ENCODE data around the gene RFC5. TPM values are rescaled to one million over a fixed set of nuclear protein-coding genes. Genes with fewer than 3 reads are reported as not detected.

RFC5 gene
- total and polyA plus RNA-seq, 9 donors = 10.5 to 17.8 (median 13.1) TPM

GRCh38 chr12:118029166-118029565, 12.7 kb downstream of the RFC5 start:
- no peaks in the 10 kb centered on the region for H3K9me3 ChIP-seq (replicated peaks; ENCODE audit: control insufficient read depth, low read depth, low read length)
- H3K4me3 ChIP-seq (ENCODE audit: low read length) = no peak overlapping the region
- WGBS (ENCODE audit: insufficient coverage) = 100% methylated on average over 3 of the region's 5 CpGs
- DNase-seq = no peak
- no peaks in the 10 kb centered on the region for H3K4me1 ChIP-seq (ENCODE audit: control insufficient read depth, insufficient read depth, low read length)
- no peak overlapping the region for H3K27ac ChIP-seq (ENCODE audit: low read length)
- H3K36me3 ChIP-seq (ENCODE audit: control insufficient read depth, insufficient read depth, low read length) = peaks cover 63% of the 10 kb centered on the region
- H3K27me3 ChIP-seq (ENCODE audit: control insufficient read depth, insufficient read depth, low read length) = no peaks in the 10 kb centered on the region

DNA sequence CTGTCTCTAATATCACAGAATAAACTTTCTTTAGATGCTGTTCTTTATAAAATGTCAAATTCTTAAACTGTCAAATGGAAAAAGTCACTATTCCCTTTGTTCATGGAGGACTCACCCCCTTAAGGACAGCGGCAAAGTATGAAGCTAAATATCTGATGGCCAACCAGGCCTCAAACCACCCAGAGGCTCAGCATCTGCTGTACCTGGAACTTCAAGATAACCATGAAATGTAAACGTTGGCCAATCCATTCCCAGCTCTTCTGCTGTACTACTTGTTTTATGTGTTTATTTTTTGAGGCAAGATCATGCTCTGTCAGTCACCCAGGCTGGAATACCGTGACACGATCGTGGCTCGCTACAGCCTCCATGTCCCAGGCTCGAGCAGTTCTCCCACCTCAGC, 15.7 kb downstream of the RFC5 start:
- WGBS (ENCODE audit: insufficient coverage) = 97% methylated on average over 6 of the region's 7 CpGs
- DNase-seq = no peak
- Histone ChIP-seq H3K4me3 (ENCODE audit: low read length) (no peak overlapping the region), H3K27me3 (ENCODE audit: control insufficient read depth, insufficient read depth, low read length) (no peaks in the 10 kb centered on the region), H3K4me1 (ENCODE audit: control insufficient read depth, insufficient read depth, low read length) (no peaks in the 10 kb centered on the region), H3K36me3 (ENCODE audit: control insufficient read depth, insufficient read depth, low read length) (peaks cover 64% of the 10 kb centered on the region), H3K27ac (ENCODE audit: low read length) (no peak overlapping the region), H3K9me3 (replicated peaks; ENCODE audit: control insufficient read depth, low read depth, low read length) (no peaks in the 10 kb centered on the region)

GRCh38 chr12:118033323-118033722, 16.8 kb downstream of the RFC5 start:
- no peaks in the 10 kb centered on the region for H3K4me1 ChIP-seq (ENCODE audit: control insufficient read depth, insufficient read depth, low read length)
- WGBS (ENCODE audit: insufficient coverage) = 100% methylated on average over 1 of the region's 5 CpGs
- H3K9me3 ChIP-seq (replicated peaks; ENCODE audit: control insufficient read depth, low read depth, low read length) = no peaks in the 10 kb centered on the region
- no peak overlapping the region for H3K27ac ChIP-seq (ENCODE audit: low read length)
- H3K4me3 ChIP-seq (ENCODE audit: low read length) = no peak overlapping the region
- H3K27me3 ChIP-seq (ENCODE audit: control insufficient read depth, insufficient read depth, low read length) = no peaks in the 10 kb centered on the region
- DNase-seq = no peak
- peaks cover 71% of the 10 kb centered on the region for H3K36me3 ChIP-seq (ENCODE audit: control insufficient read depth, insufficient read depth, low read length)

GRCh38 chr12:118033902-118034301, 17.4 kb downstream of the RFC5 start:
- peaks cover 71% of the 10 kb centered on the region for H3K36me3 ChIP-seq (ENCODE audit: control insufficient read depth, insufficient read depth, low read length)
- 94% methylated on average over 4 of the region's 5 CpGs for WGBS (ENCODE audit: insufficient coverage)
- no peaks in the 10 kb centered on the region for H3K27me3 ChIP-seq (ENCODE audit: control insufficient read depth, insufficient read depth, low read length)
- H3K27ac ChIP-seq (ENCODE audit: low read length) = no peak overlapping the region
- H3K4me1 ChIP-seq (ENCODE audit: control insufficient read depth, insufficient read depth, low read length) = no peaks in the 10 kb centered on the region
- no peak for DNase-seq
- H3K4me3 ChIP-seq (ENCODE audit: low read length) = no peak overlapping the region
- H3K9me3 ChIP-seq (replicated peaks; ENCODE audit: control insufficient read depth, low read depth, low read length) = no peaks in the 10 kb centered on the region

GRCh38 chr12:118034429-118035189, 18.1 kb downstream of the RFC5 start:
- peaks cover 75% of the 10 kb centered on the region for H3K36me3 ChIP-seq (ENCODE audit: control insufficient read depth, insufficient read depth, low read length)
- no peaks in the 10 kb centered on the region for H3K4me1 ChIP-seq (ENCODE audit: control insufficient read depth, insufficient read depth, low read length)
- no peak overlapping the region for H3K27ac ChIP-seq (ENCODE audit: low read length)
- H3K9me3 ChIP-seq (replicated peaks; ENCODE audit: control insufficient read depth, low read depth, low read length) = no peaks in the 10 kb centered on the region
- peak; percentile 53 for DNase-seq
- H3K27me3 ChIP-seq (ENCODE audit: control insufficient read depth, insufficient read depth, low read length) = no peaks in the 10 kb centered on the region
- WGBS (ENCODE audit: insufficient coverage) = 100% methylated on average over 1 of the region's 5 CpGs
- no peak overlapping the region for H3K4me3 ChIP-seq (ENCODE audit: low read length)

DNA sequence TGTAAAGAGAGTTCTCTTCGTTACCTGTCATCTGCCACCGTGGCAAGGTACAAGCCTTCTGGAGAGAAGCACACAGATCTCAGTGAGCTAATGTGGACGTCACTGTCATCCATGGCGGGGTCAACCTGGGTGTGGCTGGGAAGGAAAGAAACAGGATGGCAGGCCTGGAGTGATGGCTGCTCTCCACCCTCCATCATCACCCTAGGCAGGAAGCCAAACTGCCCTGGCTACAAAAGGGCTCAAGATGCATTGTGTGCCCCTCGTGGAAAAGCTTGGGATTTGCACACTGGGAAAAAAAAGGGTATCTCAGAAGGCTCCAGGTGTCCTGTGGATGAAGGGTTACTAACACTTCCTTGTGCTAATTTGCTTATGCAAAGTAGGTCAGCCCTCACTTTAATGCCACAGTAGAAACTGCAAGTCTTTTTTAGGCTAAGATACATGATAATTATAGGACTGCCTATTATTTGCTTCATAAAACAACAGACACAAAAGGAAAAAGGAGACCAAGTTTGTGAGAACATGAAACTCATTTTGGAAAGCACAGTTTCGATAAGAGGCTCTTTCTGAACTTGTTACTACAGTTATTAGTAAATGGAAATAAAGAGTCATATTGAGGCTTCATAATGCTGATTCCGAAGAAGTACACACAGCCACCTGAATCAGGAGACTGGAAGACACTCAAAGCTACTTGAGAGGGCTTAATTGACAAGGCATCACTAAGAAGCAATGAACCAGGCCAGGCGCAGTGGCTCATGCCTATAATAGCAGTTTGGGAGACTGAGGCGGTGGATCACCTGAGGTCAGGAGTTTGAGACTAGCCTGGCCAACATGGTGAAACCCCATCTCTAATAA, 18.9 kb downstream of the RFC5 start:
- Histone ChIP-seq H3K4me3 (ENCODE audit: low read length) (no peak overlapping the region), H3K36me3 (ENCODE audit: control insufficient read depth, insufficient read depth, low read length) (peaks cover 75% of the 10 kb centered on the region), H3K4me1 (ENCODE audit: control insufficient read depth, insufficient read depth, low read length) (no peaks in the 10 kb centered on the region), H3K27me3 (ENCODE audit: control insufficient read depth, insufficient read depth, low read length) (no peaks in the 10 kb centered on the region), H3K27ac (ENCODE audit: low read length) (no peak overlapping the region), H3K9me3 (replicated peaks; ENCODE audit: control insufficient read depth, low read depth, low read length) (no peaks in the 10 kb centered on the region)
- WGBS (ENCODE audit: insufficient coverage) = 91% methylated on average over 4 of the region's 9 CpGs
- no peak for DNase-seq

DNA sequence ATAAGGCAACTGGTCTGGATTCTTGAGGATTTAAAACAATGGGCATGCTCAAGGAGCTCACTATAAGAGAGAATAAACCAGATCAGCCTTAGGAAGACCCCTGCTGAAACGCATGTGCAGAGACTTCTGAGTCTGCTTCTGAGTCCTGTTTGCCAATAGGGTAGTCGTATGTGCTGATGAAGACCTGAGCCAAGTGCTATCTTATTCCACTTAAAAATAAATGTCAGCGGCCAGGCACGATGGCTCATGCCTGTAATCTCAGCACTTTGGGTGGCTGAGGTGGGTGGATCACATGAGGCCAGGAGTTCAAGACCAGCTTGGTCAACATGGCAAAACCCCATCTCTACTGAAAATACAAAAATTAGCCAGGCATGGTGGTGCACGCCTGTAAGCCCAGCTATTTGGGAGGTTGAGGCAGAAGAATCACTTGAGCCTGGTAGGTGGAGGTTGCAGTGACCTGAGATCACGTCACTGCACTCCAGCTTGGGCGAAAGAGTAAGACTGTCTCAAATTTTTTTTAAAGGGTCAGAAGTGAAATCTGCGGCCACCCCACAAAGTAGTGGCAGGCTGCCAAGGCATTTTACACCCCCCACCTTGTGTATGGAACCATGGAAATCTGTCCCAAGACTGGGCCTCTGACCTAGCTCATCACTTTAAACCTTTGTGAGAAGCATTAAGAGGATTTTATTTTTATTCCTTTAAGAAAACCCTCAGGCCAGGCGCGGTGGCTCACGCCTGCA, 20.3 kb downstream of the RFC5 start:
- no peak overlapping the region for H3K27ac ChIP-seq (ENCODE audit: low read length)
- no peaks in the 10 kb centered on the region for H3K4me1 ChIP-seq (ENCODE audit: control insufficient read depth, insufficient read depth, low read length)
- peaks cover 75% of the 10 kb centered on the region for H3K36me3 ChIP-seq (ENCODE audit: control insufficient read depth, insufficient read depth, low read length)
- no peaks in the 10 kb centered on the region for H3K9me3 ChIP-seq (replicated peaks; ENCODE audit: control insufficient read depth, low read depth, low read length)
- WGBS (ENCODE audit: insufficient coverage) = 80% methylated on average over 2 of the region's 11 CpGs
- H3K4me3 ChIP-seq (ENCODE audit: low read length) = no peak overlapping the region
- H3K27me3 ChIP-seq (ENCODE audit: control insufficient read depth, insufficient read depth, low read length) = no peaks in the 10 kb centered on the region
- no peak for DNase-seq

DNA sequence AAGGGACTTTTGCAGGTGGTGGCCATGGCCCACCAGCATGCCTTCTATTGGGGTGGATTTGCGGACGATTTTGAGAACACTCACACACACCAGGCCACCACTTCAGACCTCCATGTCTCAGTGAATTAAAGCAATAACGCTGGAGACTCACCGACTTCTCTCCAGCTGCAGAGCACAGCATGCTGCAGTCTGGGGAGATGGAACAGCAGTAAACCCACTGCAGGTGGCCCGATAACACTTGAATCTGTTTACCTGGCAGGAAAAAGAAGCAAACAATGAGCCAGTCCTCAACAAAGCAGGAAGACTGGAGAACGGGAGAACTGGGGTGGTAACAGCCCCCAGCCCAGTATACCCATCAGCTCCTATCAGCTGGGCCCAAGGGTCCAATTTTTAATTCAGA, 21.6 kb downstream of the RFC5 start:
- WGBS (ENCODE audit: insufficient coverage) = 100% methylated on average over 1 of the region's 6 CpGs
- Histone ChIP-seq H3K27me3 (ENCODE audit: control insufficient read depth, insufficient read depth, low read length) (no peaks in the 10 kb centered on the region), H3K36me3 (ENCODE audit: control insufficient read depth, insufficient read depth, low read length) (peaks cover 72% of the 10 kb centered on the region), H3K4me1 (ENCODE audit: control insufficient read depth, insufficient read depth, low read length) (no peaks in the 10 kb centered on the region), H3K9me3 (replicated peaks; ENCODE audit: control insufficient read depth, low read depth, low read length) (no peaks in the 10 kb centered on the region), H3K27ac (ENCODE audit: low read length) (no peak overlapping the region), H3K4me3 (ENCODE audit: low read length) (no peak overlapping the region)
- no peak for DNase-seq

DNA sequence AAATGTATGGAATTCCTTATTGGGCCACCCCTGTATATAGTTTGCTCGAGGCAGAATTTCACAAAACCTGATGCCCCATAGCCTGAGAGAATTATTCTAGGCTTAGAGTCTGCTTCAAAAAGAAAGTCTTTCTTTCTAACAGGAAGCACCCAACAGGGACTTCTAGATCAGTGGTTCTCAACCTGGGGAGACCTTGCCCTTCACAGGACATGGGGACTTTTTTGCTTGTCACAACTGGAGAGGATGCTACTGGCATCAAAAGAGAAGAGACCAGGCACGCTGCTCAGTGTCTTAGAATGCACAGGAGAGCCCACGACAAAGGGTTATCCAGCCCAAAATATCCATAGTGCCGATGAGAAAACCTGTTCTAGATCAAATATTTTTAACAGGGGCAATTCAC, 25.6 kb downstream of the RFC5 start:
- H3K4me3 ChIP-seq (ENCODE audit: low read length) = no peak overlapping the region
- WGBS (ENCODE audit: insufficient coverage) = 100% methylated on average over 1 of the region's 4 CpGs
- peaks cover 59% of the 10 kb centered on the region for H3K36me3 ChIP-seq (ENCODE audit: control insufficient read depth, insufficient read depth, low read length)
- no peak for DNase-seq
- H3K27ac ChIP-seq (ENCODE audit: low read length) = no peak overlapping the region
- no peaks in the 10 kb centered on the region for H3K27me3 ChIP-seq (ENCODE audit: control insufficient read depth, insufficient read depth, low read length)
- H3K9me3 ChIP-seq (replicated peaks; ENCODE audit: control insufficient read depth, low read depth, low read length) = no peaks in the 10 kb centered on the region
- no peaks in the 10 kb centered on the region for H3K4me1 ChIP-seq (ENCODE audit: control insufficient read depth, insufficient read depth, low read length)

- Histone ChIP-seq H3K36me3 (ENCODE audit: control insufficient read depth, insufficient read depth, low read length) (peaks cover 45% of the 10 kb centered on the region), H3K4me3 (ENCODE audit: low read length) (no peak overlapping the region), H3K9me3 (replicated peaks; ENCODE audit: control insufficient read depth, low read depth, low read length) (no peaks in the 10 kb centered on the region), H3K27me3 (ENCODE audit: control insufficient read depth, insufficient read depth, low read length) (no peaks in the 10 kb centered on the region), H3K27ac (ENCODE audit: low read length) (no peak overlapping the region), H3K4me1 (ENCODE audit: control insufficient read depth, insufficient read depth, low read length) (no peaks in the 10 kb centered on the region)
- no peak for DNase-seq
- 90% methylated on average over 2 of the region's 2 CpGs for WGBS (ENCODE audit: insufficient coverage)
These were observed 27.6 kb downstream of the RFC5 start for GRCh38 chr12:118044075-118044474.
